HG02571 (cell line): ENCODE results near the gene WDFY4.

ENCODE experiments used
- ATAC-seq: cut with Tn5 transposase; IDR thresholded peaks from one replicate; pipeline ENCODE4 v1.9.1; 2021; ENCODE audit warnings: mild to moderate bottlenecking, moderate library complexity; ENCODE audit not compliant: unreplicated experiment

The WDFY4 gene

GRCh38 chr10:49008505-49009198 lies 324.0 kb downstream of the WDFY4 start:
- ATAC-seq, result no peak

- ATAC-seq, result no peak
Observed at GRCh38 chr10:49009199-49009979, 324.7 kb downstream of the WDFY4 start.

- ATAC-seq, result no peak
Observed at GRCh38 chr10:49010295-49010694, 325.6 kb downstream of the WDFY4 start.

GRCh38 chr10:49010865-49011264 lies 326.2 kb downstream of the WDFY4 start:
- no peak for ATAC-seq

- ATAC-seq, result no peak
Observed at GRCh38 chr10:49011756-49012155, 327.1 kb downstream of the WDFY4 start.

- no peak for ATAC-seq
Observed at GRCh38 chr10:49012603-49013002, 327.9 kb downstream of the WDFY4 start.

- ATAC-seq, result no peak
Observed at GRCh38 chr10:49015700-49016099, 331.0 kb downstream of the WDFY4 start.

GRCh38 chr10:49021685-49022084 lies 337.0 kb downstream of the WDFY4 start:
- ATAC-seq, result no peak

- no peak for ATAC-seq
Observed at GRCh38 chr10:49023071-49023470, 338.4 kb downstream of the WDFY4 start.

- no peak for ATAC-seq
Observed at GRCh38 chr10:49023752-49024151, 339.1 kb downstream of the WDFY4 start.

- no peak for ATAC-seq
Observed at GRCh38 chr10:49024484-49024883, 339.8 kb downstream of the WDFY4 start.

GRCh38 chr10:49025347-49025983 lies 340.8 kb downstream of the WDFY4 start:
- ATAC-seq, result no peak

GRCh38 chr10:49028639-49029038 lies 344.0 kb downstream of the WDFY4 start:
- ATAC-seq, result no peak

GRCh38 chr10:49029666-49030065 lies 345.0 kb downstream of the WDFY4 start:
- no peak for ATAC-seq
